LNCaP clone FGC (cell line): ENCODE measurements around the gene TFAM.

ENCODE experiments used
- DNase-seq: peaks from one replicate; pipeline ENCODE4 v3.0.0-alpha.2; 2011; ENCODE audit warnings: low read depth
- H3K4me3 ChIP-seq: 2 replicates; pipeline ENCODE4 v1.5.1; 2011; ENCODE audit warnings: mild to moderate bottlenecking, low read depth, low read length, control low read depth
- TF ChIP-seq, protein P1 (sequence below): IDR thresholded peaks from 2 replicates; pipeline ENCODE4 v1.5.1; 2012; ENCODE audit warnings: mild to moderate bottlenecking; ENCODE audit not compliant: control insufficient read depth, insufficient read depth; ENCODE audit errors: extremely low read depth

TFAM gene

DNA sequence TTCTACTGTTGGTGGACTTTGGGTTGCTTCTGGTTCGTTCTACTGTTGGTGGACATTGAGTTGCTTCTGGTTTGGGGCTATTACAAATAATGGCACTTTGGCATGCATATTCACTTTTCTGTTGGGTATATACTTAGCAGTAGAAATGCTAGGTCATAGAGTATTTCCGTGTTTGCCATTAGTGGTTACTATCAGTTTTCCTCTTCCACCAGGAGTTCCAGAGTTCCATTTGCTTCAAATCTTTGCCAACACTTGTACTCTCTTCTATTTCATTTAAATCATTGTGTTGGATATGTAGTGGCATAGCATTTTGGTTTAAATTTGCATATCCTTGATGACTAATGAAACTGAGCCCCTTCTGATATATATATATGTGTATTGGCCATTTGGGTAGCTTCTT is 35.2 kb upstream of the TFAM start:
- TF ChIP-seq, protein P1, sequence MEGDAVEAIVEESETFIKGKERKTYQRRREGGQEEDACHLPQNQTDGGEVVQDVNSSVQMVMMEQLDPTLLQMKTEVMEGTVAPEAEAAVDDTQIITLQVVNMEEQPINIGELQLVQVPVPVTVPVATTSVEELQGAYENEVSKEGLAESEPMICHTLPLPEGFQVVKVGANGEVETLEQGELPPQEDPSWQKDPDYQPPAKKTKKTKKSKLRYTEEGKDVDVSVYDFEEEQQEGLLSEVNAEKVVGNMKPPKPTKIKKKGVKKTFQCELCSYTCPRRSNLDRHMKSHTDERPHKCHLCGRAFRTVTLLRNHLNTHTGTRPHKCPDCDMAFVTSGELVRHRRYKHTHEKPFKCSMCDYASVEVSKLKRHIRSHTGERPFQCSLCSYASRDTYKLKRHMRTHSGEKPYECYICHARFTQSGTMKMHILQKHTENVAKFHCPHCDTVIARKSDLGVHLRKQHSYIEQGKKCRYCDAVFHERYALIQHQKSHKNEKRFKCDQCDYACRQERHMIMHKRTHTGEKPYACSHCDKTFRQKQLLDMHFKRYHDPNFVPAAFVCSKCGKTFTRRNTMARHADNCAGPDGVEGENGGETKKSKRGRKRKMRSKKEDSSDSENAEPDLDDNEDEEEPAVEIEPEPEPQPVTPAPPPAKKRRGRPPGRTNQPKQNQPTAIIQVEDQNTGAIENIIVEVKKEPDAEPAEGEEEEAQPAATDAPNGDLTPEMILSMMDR: no peak
- H3K4me3 ChIP-seq: no peak overlapping the region
- no peak for DNase-seq

DNA sequence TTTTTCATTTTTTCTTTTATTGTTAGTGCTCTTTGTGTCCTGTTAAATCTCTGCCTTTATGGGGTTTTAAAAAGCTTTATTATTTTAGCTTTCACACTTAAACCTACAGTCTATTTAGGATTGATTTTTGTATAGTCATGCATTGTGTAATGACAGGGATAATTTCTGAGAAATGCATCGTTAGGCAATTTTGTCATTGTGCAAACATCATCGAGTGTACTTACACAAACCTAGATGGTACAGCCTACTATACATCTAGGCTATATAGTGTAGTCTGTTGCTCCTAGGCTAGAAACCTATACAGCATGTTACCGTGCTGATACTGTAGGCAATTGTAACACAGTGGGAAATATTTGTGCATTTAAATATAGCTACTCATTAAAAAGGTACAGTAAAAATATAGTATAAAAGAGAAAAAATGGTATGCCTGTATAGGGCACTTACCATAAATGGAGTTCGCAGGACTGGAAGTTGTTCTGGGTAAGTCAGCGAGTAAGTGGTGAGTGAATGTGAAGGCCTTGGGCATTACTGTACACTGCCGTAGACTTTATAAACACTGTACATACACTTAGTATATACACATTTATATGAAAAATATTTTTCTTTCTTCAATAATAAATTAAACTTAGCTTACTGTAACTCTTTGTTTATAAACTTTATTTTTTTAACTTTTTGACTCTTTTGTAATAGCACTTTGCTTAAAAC is 34.4 kb upstream of the TFAM start:
- DNase-seq: no peak
- TF ChIP-seq, protein P1: no peak
- no peak overlapping the region for H3K4me3 ChIP-seq

DNA sequence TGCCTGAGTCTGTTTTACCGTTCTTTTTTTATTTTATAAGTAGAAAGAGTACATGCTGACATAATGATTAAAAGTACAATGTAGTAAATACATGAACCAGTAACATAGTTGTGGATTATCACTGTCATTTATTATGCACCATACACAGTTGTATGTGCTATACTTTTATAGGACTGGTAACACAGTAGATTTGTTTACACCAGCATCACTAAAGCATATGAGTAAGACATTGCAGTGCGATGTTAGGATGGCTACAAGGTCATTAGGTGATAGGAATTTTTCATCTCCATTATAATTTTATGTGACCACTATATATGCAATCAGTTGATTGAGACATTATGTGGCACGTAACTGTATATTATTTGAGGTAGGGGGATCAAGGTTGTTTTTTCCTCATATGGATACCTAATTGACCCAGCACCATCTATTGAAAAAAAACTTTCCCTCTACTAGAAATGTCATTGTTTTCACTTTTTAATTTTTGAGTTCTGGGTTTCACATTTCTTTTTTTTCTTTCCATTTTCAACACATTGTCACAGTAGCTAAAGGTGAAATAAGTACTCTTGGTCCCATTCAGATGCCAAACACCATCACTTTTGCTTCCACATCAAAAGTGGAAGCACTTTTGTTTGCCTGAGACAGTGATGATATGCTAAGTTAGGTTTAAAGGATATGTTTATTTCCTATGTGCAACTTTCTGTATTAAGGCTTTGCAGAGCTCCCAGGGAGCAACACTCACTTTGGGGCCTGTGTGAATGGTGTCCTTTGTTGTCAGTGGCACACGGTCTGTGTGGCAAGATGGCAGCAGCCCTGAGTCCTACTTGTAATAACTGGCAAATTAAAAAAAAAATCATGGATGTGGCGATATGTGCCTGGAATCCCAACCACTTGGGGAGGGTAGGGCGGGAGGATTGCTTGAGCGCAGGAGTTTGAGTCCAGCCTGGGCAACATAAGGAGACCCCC is 33.3 kb upstream of the TFAM start:
- TF ChIP-seq, protein P1: no peak
- no peak for DNase-seq
- no peak overlapping the region for H3K4me3 ChIP-seq

DNA sequence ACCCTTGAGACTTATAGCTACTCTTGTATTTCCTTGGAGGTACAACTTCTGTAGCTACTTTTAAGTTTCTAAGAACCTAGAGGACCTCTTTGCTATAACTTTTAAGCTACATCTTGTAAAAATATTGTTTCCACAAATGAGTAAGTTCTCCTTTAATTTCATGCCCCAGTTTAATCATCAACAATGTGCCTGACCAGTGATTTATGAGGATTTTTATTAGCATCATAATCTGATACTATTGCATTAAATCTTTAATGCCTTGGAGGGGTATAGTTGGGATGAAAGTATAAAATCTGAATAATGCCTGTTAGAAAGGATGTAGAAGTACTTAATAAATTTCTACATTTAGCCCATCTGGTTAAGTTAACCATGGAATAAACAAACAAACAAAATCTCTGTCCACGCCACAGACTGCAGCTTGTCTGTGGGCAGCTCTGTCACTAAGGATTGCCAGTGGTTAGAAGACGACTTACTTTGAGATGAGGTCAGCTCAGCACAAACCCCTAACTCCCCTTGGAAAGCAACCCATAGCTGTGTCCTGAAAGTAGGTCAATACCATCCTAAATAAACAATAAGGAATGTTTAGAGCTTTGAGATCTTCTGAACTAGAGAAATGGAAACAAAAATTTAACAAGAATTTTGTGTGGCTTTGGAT is 32.1 kb upstream of the TFAM start:
- TF ChIP-seq, protein P1: no peak
- peak overlapping the region; percentile 1; the same call in 1 of the 2 replicates for H3K4me3 ChIP-seq
- peak; percentile 52 for DNase-seq

DNA sequence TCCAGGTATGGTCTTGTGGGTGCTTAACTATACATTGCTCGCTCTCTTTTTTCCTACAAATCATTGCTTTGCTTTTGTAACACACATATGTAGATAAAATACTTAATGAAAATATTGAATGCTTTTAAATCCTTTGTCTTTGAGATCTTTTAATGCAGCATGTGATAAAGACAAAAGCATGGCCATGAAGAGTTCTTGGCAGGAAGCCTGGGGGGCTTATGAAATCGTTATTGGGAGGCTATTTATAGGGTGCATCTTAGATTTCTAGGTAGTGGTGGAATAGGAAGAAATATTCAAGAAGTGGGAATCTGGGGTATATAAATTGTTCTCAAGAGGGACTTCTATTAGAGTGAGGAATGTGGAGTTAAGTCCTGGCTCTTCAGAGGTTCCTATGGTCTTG is 28.5 kb upstream of the TFAM start:
- no peak for DNase-seq
- H3K4me3 ChIP-seq: no peak overlapping the region
- TF ChIP-seq, protein P1: no peak

DNA sequence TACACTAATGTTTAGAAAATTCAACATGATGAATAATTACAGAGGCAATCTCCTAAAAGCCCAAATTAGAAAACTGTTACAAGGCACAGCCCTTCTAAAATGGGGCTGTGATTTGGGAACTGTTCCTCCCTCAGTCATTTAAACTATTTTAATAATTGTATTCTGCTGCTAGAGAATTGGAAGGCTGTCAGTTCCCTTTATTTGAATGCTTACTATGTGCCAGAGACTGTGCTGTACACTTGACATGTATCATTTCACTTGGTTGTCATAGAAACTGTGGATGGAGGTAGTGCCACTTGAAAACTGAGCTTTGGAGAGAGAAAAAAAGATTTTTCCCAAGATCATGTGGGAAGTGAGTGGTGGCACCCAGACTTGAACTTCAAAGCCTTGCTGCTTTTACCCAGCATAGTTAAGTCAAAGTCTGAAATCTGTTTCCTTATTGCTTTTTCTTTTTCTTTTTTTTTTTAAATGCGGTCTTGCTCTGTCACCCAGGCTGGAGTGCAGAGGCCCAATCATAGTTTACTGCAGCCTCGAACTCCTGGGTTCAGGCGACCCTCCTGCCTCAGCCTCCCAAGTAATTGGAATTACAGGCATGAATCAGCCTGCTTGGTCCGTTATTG is 26.8 kb upstream of the TFAM start:
- no peak for DNase-seq
- TF ChIP-seq, protein P1: no peak
- H3K4me3 ChIP-seq: no peak overlapping the region
